GM19372 (cell line): ENCODE results near the gene CALR3.
"Not testable (repeated sequence)": the region's sequence is repeated elsewhere in the genome, so short reads cannot be mapped to it uniquely, and the experiment has no call there.

Source experiments
- ATAC-seq: cut with Tn5 transposase; IDR thresholded peaks from one replicate; pipeline ENCODE4 v1.9.1; 2021; ENCODE audit warnings: mild to moderate bottlenecking, low read depth, moderate library complexity; ENCODE audit not compliant: unreplicated experiment

The CALR3 gene

GRCh38 chr19:16525751-16526481, 29.9 kb upstream of the CALR3 start:
- no peak for ATAC-seq

- no peak for ATAC-seq
Observed at GRCh38 chr19:16524991-16525734, 29.2 kb upstream of the CALR3 start.

- no peak for ATAC-seq
Observed at GRCh38 chr19:16522559-16523377, 26.8 kb upstream of the CALR3 start.

- ATAC-seq = no peak
Observed at GRCh38 chr19:16521715-16522289, 25.8 kb upstream of the CALR3 start.

- no peak for ATAC-seq
Observed at GRCh38 chr19:16520986-16521624, 25.1 kb upstream of the CALR3 start.

GRCh38 chr19:16520074-16520973, 24.4 kb upstream of the CALR3 start:
- no peak for ATAC-seq

GRCh38 chr19:16519230-16519687, 23.3 kb upstream of the CALR3 start:
- no peak for ATAC-seq

- no peak for ATAC-seq
Observed at GRCh38 chr19:16518483-16519229, 22.7 kb upstream of the CALR3 start.

- no peak for ATAC-seq
Observed at GRCh38 chr19:16518061-16518460, 22.1 kb upstream of the CALR3 start.

- no peak for ATAC-seq
Observed at GRCh38 chr19:16516923-16517610, 21.1 kb upstream of the CALR3 start.

GRCh38 chr19:16516381-16516780, 20.4 kb upstream of the CALR3 start:
- ATAC-seq = no peak

GRCh38 chr19:16514383-16515019, 18.5 kb upstream of the CALR3 start:
- ATAC-seq = no peak

- not testable (repeated sequence) for ATAC-seq
Observed at GRCh38 chr19:16512611-16513010, 16.6 kb upstream of the CALR3 start.

GRCh38 chr19:16509141-16510061, 13.4 kb upstream of the CALR3 start:
- no peak for ATAC-seq

GRCh38 chr19:16508546-16508945, 12.6 kb upstream of the CALR3 start:
- no peak for ATAC-seq

- no peak for ATAC-seq
Observed at GRCh38 chr19:16506961-16507360, 11.0 kb upstream of the CALR3 start.
